ENCODE results near the gene SSNA1.
A peak's percentile ranks its signal among the peaks of the same experiment; 100 is the strongest.

SSNA1 gene

GRCh38 chr9:137169896-137170358 is 18.5 kb upstream of the SSNA1 start, which contains the start of gene LRRC26:
Gene LRRC26 (minus strand): TSS chr9:137170051. CDS start chr9:137169943, 108 bp downstream.
- Histone ChIP-seq H3K4me3 (ENCODE audit: insufficient read depth, low read depth, low read length) (peak within 1 kb of the TSS; percentile 22), H3K27me3 (ENCODE audit: control insufficient read depth, insufficient read depth, low read length, poor library complexity, severe bottlenecking) (peaks cover 99% of the 10 kb centered on the region)

GRCh38 chr9:137170486-137171148 is 17.9 kb upstream of the SSNA1 start:
- WGBS, 2 experiments: 61 to 62% methylated on average over 14 of the region's 14 CpGs
- no peak overlapping the region for H3K4me3 ChIP-seq (ENCODE audit: insufficient read depth, low read depth, low read length)
- H3K27me3 ChIP-seq (ENCODE audit: control insufficient read depth, insufficient read depth, low read length, poor library complexity, severe bottlenecking): peaks cover 99% of the 10 kb centered on the region

More at GRCh38 chr9:137169896-137170358, 18.5 kb upstream of the SSNA1 start, which contains the start of gene LRRC26:
- WGBS, 2 experiments: 20 to 21% methylated on average over 41 of the region's 41 CpGs
- no peak within 1 kb of the TSS for H3K27ac ChIP-seq (ENCODE audit: insufficient read depth, low read depth, low read length, poor library complexity, severe bottlenecking)
- H3K9me3 ChIP-seq (ENCODE audit: control insufficient read depth, low read length): no peaks in the 10 kb centered on the region
- H3K36me3 ChIP-seq (ENCODE audit: control insufficient read depth, insufficient read depth, low read length): no peaks in the 10 kb centered on the region
- peaks cover 19% of the 10 kb centered on the region for H3K4me1 ChIP-seq (ENCODE audit: control insufficient read depth, insufficient read depth, low read length)

GRCh38 chr9:137171149-137171900 is 17.2 kb upstream of the SSNA1 start:
- Histone ChIP-seq H3K36me3 (ENCODE audit: control insufficient read depth, insufficient read depth, low read length) (no peaks in the 10 kb centered on the region), H3K4me1 (ENCODE audit: control insufficient read depth, insufficient read depth, low read length) (peaks cover 19% of the 10 kb centered on the region), H3K27me3 (ENCODE audit: control insufficient read depth, insufficient read depth, low read length, poor library complexity, severe bottlenecking) (peaks cover 99% of the 10 kb centered on the region), H3K9me3 (ENCODE audit: control insufficient read depth, low read length) (no peaks in the 10 kb centered on the region), H3K27ac (ENCODE audit: insufficient read depth, low read depth, low read length, poor library complexity, severe bottlenecking) (no peak overlapping the region), H3K4me3 (ENCODE audit: insufficient read depth, low read depth, low read length) (no peak overlapping the region)
- 89 to 91% methylated on average over 22 of the region's 22 CpGs for WGBS, 2 experiments

More at GRCh38 chr9:137170486-137171148, 17.9 kb upstream of the SSNA1 start:
- no peak overlapping the region for H3K27ac ChIP-seq (ENCODE audit: insufficient read depth, low read depth, low read length, poor library complexity, severe bottlenecking)
- H3K9me3 ChIP-seq (ENCODE audit: control insufficient read depth, low read length): no peaks in the 10 kb centered on the region
- H3K4me1 ChIP-seq (ENCODE audit: control insufficient read depth, insufficient read depth, low read length): peaks cover 19% of the 10 kb centered on the region
- H3K36me3 ChIP-seq (ENCODE audit: control insufficient read depth, insufficient read depth, low read length): no peaks in the 10 kb centered on the region

- Histone ChIP-seq H3K9me3 (ENCODE audit: control insufficient read depth, low read length) (no peaks in the 10 kb centered on the region), H3K36me3 (ENCODE audit: control insufficient read depth, insufficient read depth, low read length) (no peaks in the 10 kb centered on the region), H3K4me1 (ENCODE audit: control insufficient read depth, insufficient read depth, low read length) (peaks cover 11% of the 10 kb centered on the region), H3K27ac (ENCODE audit: insufficient read depth, low read depth, low read length, poor library complexity, severe bottlenecking) (no peak overlapping the region), H3K4me3 (ENCODE audit: insufficient read depth, low read depth, low read length) (no peak overlapping the region), H3K27me3 (ENCODE audit: control insufficient read depth, insufficient read depth, low read length, poor library complexity, severe bottlenecking) (peaks cover 84% of the 10 kb centered on the region)
- 84 to 85% methylated on average over 21 of the region's 21 CpGs for WGBS, 2 experiments
Measured at GRCh38 chr9:137172901-137173795, 15.3 kb upstream of the SSNA1 start.

GRCh38 chr9:137173796-137174664 is 14.4 kb upstream of the SSNA1 start:
- Histone ChIP-seq H3K4me3 (ENCODE audit: insufficient read depth, low read depth, low read length) (no peak overlapping the region), H3K4me1 (ENCODE audit: control insufficient read depth, insufficient read depth, low read length) (peaks cover 9% of the 10 kb centered on the region)

GRCh38 chr9:137174722-137175293 is 13.7 kb upstream of the SSNA1 start:
- Histone ChIP-seq H3K4me1 (ENCODE audit: control insufficient read depth, insufficient read depth, low read length) (peaks cover 3% of the 10 kb centered on the region), H3K27me3 (ENCODE audit: control insufficient read depth, insufficient read depth, low read length, poor library complexity, severe bottlenecking) (peaks cover 67% of the 10 kb centered on the region), H3K9me3 (ENCODE audit: control insufficient read depth, low read length) (no peaks in the 10 kb centered on the region), H3K4me3 (ENCODE audit: insufficient read depth, low read depth, low read length) (no peak overlapping the region), H3K36me3 (ENCODE audit: control insufficient read depth, insufficient read depth, low read length) (no peaks in the 10 kb centered on the region), H3K27ac (ENCODE audit: insufficient read depth, low read depth, low read length, poor library complexity, severe bottlenecking) (no peak overlapping the region)
- 30 to 38% methylated on average over 34 of the region's 34 CpGs for WGBS, 2 experiments

More at GRCh38 chr9:137173796-137174664, 14.4 kb upstream of the SSNA1 start:
- Histone ChIP-seq H3K36me3 (ENCODE audit: control insufficient read depth, insufficient read depth, low read length) (no peaks in the 10 kb centered on the region), H3K27me3 (ENCODE audit: control insufficient read depth, insufficient read depth, low read length, poor library complexity, severe bottlenecking) (peaks cover 75% of the 10 kb centered on the region), H3K9me3 (ENCODE audit: control insufficient read depth, low read length) (no peaks in the 10 kb centered on the region), H3K27ac (ENCODE audit: insufficient read depth, low read depth, low read length, poor library complexity, severe bottlenecking) (no peak overlapping the region)
- 89 to 90% methylated on average over 45 of the region's 45 CpGs for WGBS, 2 experiments

- no peak overlapping the region for H3K27ac ChIP-seq (ENCODE audit: insufficient read depth, low read depth, low read length, poor library complexity, severe bottlenecking)
- WGBS, 2 experiments: 50 to 52% methylated on average over 33 of the region's 33 CpGs
- no peak overlapping the region for H3K4me3 ChIP-seq (ENCODE audit: insufficient read depth, low read depth, low read length)
- H3K4me1 ChIP-seq (ENCODE audit: control insufficient read depth, insufficient read depth, low read length): no peaks in the 10 kb centered on the region
- peaks cover 2% of the 10 kb centered on the region for H3K36me3 ChIP-seq (ENCODE audit: control insufficient read depth, insufficient read depth, low read length)
- no peaks in the 10 kb centered on the region for H3K9me3 ChIP-seq (ENCODE audit: control insufficient read depth, low read length)
- H3K27me3 ChIP-seq (ENCODE audit: control insufficient read depth, insufficient read depth, low read length, poor library complexity, severe bottlenecking): peaks cover 61% of the 10 kb centered on the region
Measured at GRCh38 chr9:137175345-137175961, 13.0 kb upstream of the SSNA1 start.

- Histone ChIP-seq H3K27ac (ENCODE audit: insufficient read depth, low read depth, low read length, poor library complexity, severe bottlenecking) (no peak overlapping the region), H3K4me1 (ENCODE audit: control insufficient read depth, insufficient read depth, low read length) (no peaks in the 10 kb centered on the region), H3K27me3 (ENCODE audit: control insufficient read depth, insufficient read depth, low read length, poor library complexity, severe bottlenecking) (peaks cover 50% of the 10 kb centered on the region), H3K4me3 (ENCODE audit: insufficient read depth, low read depth, low read length) (no peak overlapping the region), H3K36me3 (ENCODE audit: control insufficient read depth, insufficient read depth, low read length) (peaks cover 8% of the 10 kb centered on the region), H3K9me3 (ENCODE audit: control insufficient read depth, low read length) (no peaks in the 10 kb centered on the region)
- 65 to 67% methylated on average over 17 of the region's 17 CpGs for WGBS, 2 experiments
Measured at GRCh38 chr9:137176302-137177182, 11.9 kb upstream of the SSNA1 start.

Measured in ectodermal cell (in vitro differentiated cells).